ENCODE results near the gene NTN4.
"Not testable (repeated sequence)": the region's sequence is repeated elsewhere in the genome, so short reads cannot be mapped to it uniquely, and the experiment has no call there.

The NTN4 gene

GRCh38 chr12:95654665-95655064, 135.9 kb downstream of the NTN4 start:
- not testable (repeated sequence) for DNase-seq (ENCODE audit: low read depth)

- DNase-seq (ENCODE audit: low read depth), result no peak
Measured at GRCh38 chr12:95653771-95654546, 136.6 kb downstream of the NTN4 start.

- DNase-seq (ENCODE audit: low read depth), result no peak
Measured at GRCh38 chr12:95651681-95652080, 138.9 kb downstream of the NTN4 start.

- no peak for DNase-seq (ENCODE audit: low read depth)
Measured at GRCh38 chr12:95648990-95649791, 141.4 kb downstream of the NTN4 start.

- DNase-seq (ENCODE audit: low read depth), result no peak
Measured at GRCh38 chr12:95646781-95647190, 143.8 kb downstream of the NTN4 start.

GRCh38 chr12:95643256-95643655, 147.3 kb downstream of the NTN4 start:
- DNase-seq (ENCODE audit: low read depth), result no peak

- no peak for DNase-seq (ENCODE audit: low read depth)
Measured at GRCh38 chr12:95642583-95642982, 148.0 kb downstream of the NTN4 start.

GRCh38 chr12:95641299-95641952, 149.1 kb downstream of the NTN4 start:
- no peak for DNase-seq (ENCODE audit: low read depth)

- DNase-seq (ENCODE audit: low read depth), result no peak
Measured at GRCh38 chr12:95640516-95640915, 150.0 kb downstream of the NTN4 start.

- DNase-seq (ENCODE audit: low read depth), result no peak
Measured at GRCh38 chr12:95637471-95638155, 153.0 kb downstream of the NTN4 start.

- DNase-seq (ENCODE audit: low read depth), result no peak
Measured at GRCh38 chr12:95637010-95637409, 153.6 kb downstream of the NTN4 start.

GRCh38 chr12:95634622-95635621, 155.6 kb downstream of the NTN4 start:
- no peak for DNase-seq (ENCODE audit: low read depth)

GRCh38 chr12:95633732-95634465, 156.7 kb downstream of the NTN4 start:
- no peak for DNase-seq (ENCODE audit: low read depth)

GRCh38 chr12:95633049-95633731, 157.4 kb downstream of the NTN4 start:
- DNase-seq (ENCODE audit: low read depth), result no peak

GRCh38 chr12:95630496-95630895, 160.1 kb downstream of the NTN4 start:
- no peak for DNase-seq (ENCODE audit: low read depth)

- DNase-seq (ENCODE audit: low read depth), result no peak
Measured at GRCh38 chr12:95629392-95629791, 161.2 kb downstream of the NTN4 start.

- no peak for DNase-seq (ENCODE audit: low read depth)
Measured at GRCh38 chr12:95626854-95627253, 163.7 kb downstream of the NTN4 start.

- DNase-seq (ENCODE audit: low read depth), result no peak
Measured at GRCh38 chr12:95625012-95625411, 165.6 kb downstream of the NTN4 start.

- no peak for DNase-seq (ENCODE audit: low read depth)
Measured at GRCh38 chr12:95624589-95624988, 166.0 kb downstream of the NTN4 start.
